Peyer's patch (tissue), 4 donors: ENCODE measurements around the gene MXD3.

Source experiments
- CTCF ChIP-seq, 6 experiments: fragments of 450-650 bp in 4 of 6; fragments of 200-600 bp in 2 of 6; sonication (generic) in 1 of 6; IDR thresholded peaks; one replicate each; pipeline ENCODE4 v1.5.1; 2017 to 2019; ENCODE audit warnings: antibody characterized with exemption in 6 of 6, mild to moderate bottlenecking in 3 of 6, moderate library complexity in 1 of 6
- POLR2A ChIP-seq, 2 donors: fragments of 450-650 bp; IDR thresholded peaks; one replicate each; pipeline ENCODE4 v1.5.1; 2017; ENCODE audit warnings: antibody characterized with exemption in 2 of 2, mild to moderate bottlenecking in 2 of 2, moderate library complexity in 2 of 2

DNA sequence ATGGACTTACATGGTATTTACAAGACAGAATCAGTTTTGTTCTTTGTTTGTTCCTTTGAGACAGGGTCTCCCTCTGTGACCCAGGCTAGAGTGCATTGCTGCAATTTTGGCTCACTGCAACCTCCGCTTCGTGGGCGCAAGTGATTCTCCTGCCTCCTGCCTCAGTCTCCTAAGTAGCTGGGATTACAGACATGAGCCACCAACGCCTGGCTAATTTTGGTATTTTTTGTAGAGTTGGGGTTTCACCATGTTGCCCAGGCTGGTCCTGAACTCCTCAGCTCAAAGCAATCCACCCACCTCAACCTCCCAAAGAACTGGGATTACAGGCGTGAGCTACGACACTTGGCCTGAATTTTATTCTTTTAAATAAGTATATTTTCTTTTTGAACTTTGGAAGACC lies 35.8 kb downstream of the MXD3 start:
- TF ChIP-seq CTCF (IDR thresholded peaks at IDR 0.05), result no peak
- TF ChIP-seq POLR2A (IDR thresholded peaks at IDR 0.05), result no peak
